DMS79 (cell line): Measurements from ENCODE around the gene SYNE2.

ENCODE experiments used
- DNase-seq: peaks from one replicate; lab custom pipeline; 2025; lab: John Stamatoyannopoulos, UW

Gene SYNE2

DNA sequence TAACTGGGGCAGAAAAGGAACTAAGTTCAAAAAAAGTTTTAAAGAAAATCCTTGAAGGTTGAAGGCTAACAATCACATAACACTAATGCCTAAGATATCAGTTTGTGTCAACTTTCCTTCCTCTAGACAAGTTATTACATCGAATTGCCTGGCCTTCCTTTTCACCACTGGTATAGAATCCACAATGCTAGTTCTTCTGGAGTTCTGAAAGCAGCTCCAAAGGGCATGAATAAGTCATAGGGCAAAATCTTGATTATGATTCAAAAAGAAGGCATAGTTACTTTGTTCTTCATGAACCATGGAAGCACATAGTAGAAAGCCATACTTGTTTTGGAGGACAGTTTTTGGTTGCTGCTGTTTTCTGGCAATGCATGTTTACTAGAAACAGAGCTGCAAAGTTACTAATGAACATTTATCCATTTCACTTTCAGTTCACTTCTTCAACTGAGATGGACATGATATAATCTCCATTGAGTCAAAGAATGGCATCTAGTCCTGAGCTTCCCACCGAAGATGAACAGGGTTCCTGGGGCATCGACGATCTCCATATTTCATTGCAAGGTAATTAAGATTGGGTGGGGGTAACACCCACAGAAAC is 56.0 kb downstream of the SYNE2 start:
- no peak for DNase-seq

- no peak for DNase-seq
Measured at GRCh38 chr14:63909984-63910383, 57.2 kb downstream of the SYNE2 start.

GRCh38 chr14:63910583-63911363 is 58.0 kb downstream of the SYNE2 start:
- DNase-seq, result no peak

DNA sequence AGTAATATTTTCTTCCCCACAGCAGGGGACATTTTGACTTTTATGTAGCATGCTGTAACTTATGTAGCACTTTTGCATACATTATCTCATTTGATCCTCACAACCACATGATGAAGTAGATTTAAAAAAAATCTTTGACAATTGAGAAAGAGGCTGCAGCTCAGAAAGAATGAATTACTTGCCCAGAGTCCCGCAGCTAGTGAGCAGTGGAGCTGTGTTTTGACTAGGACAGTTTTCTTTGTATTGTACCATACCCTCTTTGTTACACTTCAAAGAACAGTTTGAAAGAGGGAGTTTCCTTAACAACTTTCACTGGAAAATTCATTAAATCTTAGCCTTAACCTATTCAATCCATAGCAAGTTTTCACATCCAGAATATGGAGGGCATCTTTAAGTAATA is 58.6 kb downstream of the SYNE2 start:
- no peak for DNase-seq

DNA sequence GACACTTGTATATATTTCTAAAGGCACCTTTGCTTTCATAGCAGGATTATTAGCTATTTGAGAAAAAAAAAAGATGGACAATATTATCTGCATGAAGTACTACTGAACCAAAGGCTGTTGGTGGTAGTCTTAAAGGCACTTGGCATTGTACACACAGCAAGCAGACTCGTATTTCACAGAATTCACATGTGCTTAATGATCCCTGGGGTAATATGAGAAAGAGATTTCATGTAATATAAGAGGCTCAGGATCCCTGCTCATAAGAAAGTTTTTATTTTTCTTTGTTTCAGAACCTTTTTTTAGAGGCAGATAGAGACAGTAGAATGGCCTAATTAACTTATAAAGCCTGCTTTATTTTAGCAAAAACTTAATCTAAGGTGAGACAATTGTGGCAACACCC is 59.5 kb downstream of the SYNE2 start:
- no peak for DNase-seq

DNA sequence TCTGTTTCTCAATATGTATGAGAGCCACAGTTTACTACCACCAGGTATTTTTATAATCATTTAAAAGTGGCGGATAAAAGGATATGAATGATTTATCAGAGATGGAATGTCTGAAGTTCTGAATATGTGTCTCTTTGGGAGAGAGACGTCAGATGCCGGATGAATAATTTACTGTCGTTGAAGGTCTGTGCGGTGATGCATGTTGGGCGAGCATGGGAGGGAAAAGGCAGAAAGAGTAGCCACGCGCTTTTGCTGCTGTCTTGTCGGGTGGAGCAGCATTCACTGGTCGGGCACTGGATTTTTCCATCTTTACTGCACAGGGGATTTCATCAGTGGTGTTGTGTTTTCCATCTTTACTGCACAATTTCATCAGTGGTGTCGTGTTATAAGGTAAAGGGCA is 65.6 kb downstream of the SYNE2 start:
- no peak for DNase-seq

DNA sequence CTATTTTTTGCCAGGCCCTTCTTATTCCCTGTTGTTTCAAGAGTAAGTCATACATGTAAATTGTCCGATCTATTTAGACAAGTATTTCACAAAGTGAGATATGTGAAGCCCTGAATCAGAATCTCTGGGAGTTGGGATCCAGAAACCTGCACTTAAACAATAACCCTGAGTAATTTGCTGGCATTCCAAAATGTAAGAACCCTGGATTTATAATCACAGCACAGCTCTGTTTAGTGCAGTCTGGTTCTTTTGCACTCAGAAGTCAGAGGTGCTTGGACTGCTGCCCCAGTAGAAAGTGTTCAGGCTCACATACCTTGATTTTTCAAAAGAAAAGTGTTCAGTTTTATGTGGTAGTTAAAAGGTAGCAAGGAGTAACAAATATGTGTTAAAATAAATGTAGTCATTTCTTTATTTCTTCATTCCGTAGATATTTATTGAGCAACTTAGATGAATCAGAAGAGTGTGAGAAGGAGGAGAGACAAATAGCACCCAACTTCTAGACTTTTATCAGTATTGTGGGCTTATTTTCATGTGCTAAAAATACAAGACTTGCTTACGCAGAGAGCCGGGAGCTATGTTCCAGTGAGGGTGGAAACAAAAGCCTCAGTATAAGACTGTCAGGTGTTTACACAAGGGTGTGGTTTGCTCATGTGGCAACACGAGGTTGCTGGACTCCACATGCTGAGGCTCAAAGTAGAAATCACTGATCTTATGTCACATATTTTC is 70.1 kb downstream of the SYNE2 start:
- DNase-seq, result no peak

DNA sequence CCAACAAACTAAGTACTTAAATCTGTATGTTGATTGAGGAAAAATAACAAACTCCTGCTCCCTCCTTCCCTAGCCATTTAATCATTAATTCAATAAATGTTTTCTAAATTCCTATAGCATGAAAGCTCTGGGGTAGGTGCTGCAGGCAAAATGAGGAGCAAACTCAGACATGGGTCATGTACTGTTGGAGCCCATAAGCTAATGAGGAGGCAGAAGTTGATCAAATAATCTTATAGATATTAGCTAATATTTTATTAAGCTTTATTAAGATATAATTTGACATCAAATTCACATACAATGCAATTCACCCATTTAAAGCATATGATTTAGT is 70.6 kb downstream of the SYNE2 start:
- DNase-seq, result no peak

GRCh38 chr14:63924375-63924774 is 71.6 kb downstream of the SYNE2 start:
- no peak for DNase-seq

GRCh38 chr14:63926641-63927040 is 73.8 kb downstream of the SYNE2 start:
- no peak for DNase-seq

GRCh38 chr14:63928744-63929174 is 76.0 kb downstream of the SYNE2 start:
- peak; percentile 40 for DNase-seq

DNA sequence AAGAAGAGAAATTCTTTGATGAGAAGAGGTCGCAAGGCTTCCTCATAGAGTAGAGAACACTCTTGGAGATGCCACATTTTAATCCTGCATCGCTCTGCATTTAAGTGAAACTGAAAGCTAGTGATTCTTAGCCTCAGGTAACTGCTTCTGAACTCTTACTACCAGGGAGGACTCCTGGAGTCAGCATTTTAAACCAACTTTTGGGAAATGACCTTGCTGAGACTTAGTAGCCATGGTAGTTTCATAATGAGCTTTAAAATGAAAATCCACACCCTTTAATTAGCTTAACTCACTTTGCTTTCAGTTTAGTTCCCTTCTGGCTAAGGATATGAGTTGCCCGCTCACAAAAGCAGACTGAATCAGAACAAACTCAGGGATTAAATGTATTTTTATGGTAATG is 80.3 kb downstream of the SYNE2 start:
- no peak for DNase-seq

- no peak for DNase-seq
Measured at GRCh38 chr14:63933711-63934110, 80.9 kb downstream of the SYNE2 start.

DNA sequence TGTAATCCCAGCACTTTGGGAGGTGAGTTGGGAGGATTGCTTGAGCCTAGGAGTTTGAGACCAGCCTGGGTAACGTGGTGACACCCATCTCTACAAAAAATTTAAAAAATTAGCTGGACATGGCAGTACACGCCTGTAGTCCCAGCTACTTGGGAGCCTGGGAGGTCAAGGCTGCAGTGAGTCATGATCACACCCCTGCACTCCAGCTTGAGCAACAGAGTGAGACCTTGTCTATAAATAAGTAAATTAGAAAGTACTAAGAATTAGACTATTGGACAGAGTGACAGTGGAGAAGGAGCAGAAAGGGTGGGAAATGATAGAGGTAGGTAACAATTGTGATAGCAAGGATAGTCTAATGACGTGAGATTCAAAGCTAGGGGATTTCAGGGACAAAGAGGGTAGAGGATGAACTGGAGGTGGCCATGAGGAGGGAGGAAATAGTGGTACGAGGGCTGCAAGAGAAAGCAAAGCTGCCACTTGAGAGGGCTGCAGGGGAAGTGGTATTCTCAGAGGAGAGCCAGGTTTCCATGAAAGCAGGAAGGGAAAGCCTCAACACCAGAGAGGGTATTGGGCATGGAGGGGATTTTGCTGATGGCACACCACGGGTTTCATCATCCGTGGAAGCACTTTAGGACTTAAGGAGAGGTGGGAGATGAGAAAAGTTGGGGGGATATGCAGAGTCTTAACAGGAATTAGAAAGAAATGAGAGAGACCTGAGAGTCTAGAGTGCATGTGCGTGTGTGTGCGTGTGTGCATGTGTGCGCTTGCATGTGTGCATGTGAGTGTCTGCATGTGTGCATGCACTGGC is 85.6 kb downstream of the SYNE2 start:
- DNase-seq, result no peak

DNA sequence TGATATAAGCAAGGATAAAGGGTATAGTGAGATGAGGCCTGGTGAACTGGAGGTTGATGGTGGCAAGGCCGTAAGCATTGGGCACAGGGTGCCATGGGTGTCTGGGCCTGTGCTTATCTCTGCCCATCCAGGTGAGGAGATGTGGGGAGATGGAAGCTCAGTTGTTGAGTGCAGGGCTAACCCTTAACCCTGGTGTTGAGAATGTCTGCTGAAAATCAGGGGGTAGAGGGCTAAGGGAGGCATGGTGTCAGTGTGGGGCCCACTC is 86.1 kb downstream of the SYNE2 start:
- DNase-seq, result no peak

DNA sequence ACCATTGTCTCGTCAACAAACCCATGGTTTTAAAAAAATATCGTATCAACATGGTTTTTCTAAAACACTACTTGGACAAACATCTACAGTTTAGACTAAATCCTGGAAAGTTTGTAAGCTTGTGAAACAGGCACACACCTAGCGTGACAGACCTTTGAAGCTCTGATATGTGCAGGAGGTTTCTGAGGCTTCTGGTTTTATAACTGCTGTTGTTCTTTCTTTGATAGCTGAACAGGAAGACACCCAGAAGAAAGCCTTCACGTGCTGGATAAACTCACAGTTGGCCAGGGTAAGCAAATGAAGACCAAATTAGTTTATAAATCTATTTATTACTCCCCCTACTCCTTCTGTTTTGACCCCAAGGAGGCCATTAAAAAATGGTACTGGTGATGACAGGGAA is 87.6 kb downstream of the SYNE2 start:
- no peak for DNase-seq

GRCh38 chr14:63941023-63941422 is 88.2 kb downstream of the SYNE2 start:
- no peak for DNase-seq

DNA sequence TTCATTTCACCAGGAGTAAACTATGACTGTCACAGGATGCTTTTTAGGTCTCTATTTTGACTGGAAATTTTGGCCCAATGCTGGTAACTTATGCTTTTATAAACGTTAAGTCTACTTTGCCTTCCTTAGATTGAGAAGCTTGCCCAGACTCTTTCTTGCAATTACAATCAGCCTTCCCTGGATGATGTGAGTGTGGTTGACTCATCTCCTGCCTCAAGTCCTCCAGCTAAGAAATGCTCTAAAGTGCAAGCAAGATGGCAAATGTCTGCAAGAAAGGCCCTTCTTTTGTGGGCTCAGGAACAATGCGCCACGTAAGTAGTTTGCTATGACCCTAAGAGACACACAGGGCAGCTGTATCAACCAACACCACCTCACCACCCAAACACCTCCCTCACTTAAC is 96.9 kb downstream of the SYNE2 start:
- DNase-seq, result no peak

GRCh38 chr14:63951021-63951420 is 98.2 kb downstream of the SYNE2 start:
- no peak for DNase-seq

DNA sequence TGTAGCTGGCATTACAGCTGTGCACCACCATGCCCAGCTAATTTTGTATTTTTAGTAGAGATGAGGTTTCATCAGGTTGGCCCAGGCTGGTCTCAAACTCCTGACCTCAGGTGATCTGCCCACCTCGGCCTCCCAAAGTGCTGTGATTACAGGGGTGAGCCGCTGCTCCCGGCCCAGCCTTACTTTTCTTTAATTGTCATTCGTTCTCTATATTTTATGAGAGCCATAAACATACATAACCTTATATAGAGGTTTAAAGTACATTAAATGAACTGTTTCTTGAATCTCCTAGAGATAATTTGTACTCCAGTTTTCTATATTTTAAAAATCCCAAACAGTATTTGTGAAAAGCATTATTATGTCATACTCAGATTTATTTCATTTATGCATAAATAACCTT is 98.6 kb downstream of the SYNE2 start:
- DNase-seq, result no peak

DNA sequence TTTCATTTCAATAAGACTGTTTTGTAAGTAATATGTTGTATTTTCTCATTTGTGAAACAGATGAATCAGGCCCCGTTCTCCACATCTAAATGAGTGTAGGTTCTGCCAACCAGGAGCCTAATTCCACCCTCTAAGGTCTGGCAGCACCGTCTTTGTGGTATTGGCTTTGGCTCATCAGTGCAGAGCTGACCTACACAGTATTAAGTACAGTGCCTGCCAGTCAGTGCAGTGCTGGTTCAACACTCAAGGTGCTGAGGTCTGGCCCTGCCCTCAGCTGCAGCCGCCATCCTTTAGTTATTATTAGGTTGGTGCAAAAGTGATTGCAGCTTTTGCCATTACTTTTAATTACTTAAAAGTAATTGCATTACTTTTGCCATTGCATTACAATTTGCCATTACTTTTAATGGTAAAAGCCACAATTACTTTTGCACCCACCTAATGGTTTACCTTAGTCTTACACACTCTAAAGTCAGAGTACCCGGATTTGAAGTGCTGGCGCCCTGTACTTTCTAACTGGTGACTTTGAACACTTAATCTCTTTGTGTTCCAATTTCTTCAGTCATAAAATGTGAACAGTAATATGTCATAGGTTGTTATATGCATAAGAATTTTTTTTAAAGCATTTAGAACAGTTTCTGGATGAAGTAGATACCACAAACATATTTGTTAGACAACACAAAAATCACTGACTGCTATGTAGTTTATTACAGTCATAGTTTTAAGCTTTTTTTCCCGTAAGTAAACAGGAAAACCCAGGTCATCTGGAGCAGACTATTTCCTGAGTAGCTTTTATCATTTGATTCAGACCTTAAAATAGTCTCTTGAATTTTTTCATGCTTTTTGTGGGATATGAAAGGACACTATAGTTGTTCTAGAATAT is 99.5 kb downstream of the SYNE2 start:
- no peak for DNase-seq

DNA sequence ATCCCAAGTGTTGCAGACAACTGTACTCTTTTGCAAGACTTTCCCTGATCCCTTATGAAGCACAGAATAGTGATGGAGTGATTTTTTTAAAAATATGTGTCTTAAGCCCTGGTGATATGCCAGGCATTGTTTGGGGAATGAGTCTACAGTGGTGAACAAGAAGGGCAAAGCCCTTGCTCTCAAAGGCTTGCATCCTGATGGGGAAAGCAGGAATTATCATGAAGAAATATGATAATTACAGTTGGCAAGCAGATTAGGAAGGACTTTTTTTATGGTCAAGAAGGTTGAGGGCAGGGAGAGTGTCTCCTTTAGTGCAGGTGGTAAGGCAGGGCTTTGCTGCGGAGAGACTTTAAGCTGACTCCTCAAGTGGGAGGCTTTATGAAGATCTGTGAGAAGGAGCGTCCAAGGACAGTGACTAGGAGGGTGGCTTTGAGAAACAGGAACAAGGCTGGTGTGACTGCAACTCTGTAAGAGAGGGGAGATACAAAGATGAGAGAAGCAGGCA is 100.2 kb downstream of the SYNE2 start:
- DNase-seq, result no peak
